Esophagus muscularis mucosa (tissue), 4 donors: ENCODE data around the gene GALE. TPM values are rescaled to one million over a fixed set of nuclear protein-coding genes. Genes with fewer than 3 reads are reported as not detected.

Experiments used
- DNase-seq: peaks from one replicate; pipeline ENCODE4 v3.0.0-alpha.2; 2017; ENCODE audit errors: extremely low spot score
- H3K27ac ChIP-seq, 4 donors: fragments of 200-600 bp; sonication (generic); replicated peaks in 1 of 4; 1 replicate in 3 of 4; 2 replicates in 1 of 4; pipeline ENCODE4 v1.5.1; 2016 to 2019; ENCODE audit warnings: mild to moderate bottlenecking in 1 of 4
- H3K27me3 ChIP-seq, 4 donors: fragments of 200-600 bp; sonication (generic); one replicate each; pipeline versions ENCODE4 v1.5.1 to v1.6.0; 2016 to 2019
- H3K36me3 ChIP-seq, 4 donors: fragments of 200-600 bp; sonication (generic); one replicate each; pipeline ENCODE4 v1.5.1; 2016 to 2019
- H3K4me1 ChIP-seq, 4 donors: fragments of 200-600 bp; sonication (generic); one replicate each; pipeline ENCODE4 v1.5.1; 2016 to 2019
- H3K4me3 ChIP-seq, 4 donors: fragments of 200-600 bp; sonication (generic); 1 replicate in 2 of 4; 2 replicates in 2 of 4; pipeline ENCODE4 v1.5.1; 2016 to 2019; ENCODE audit warnings: mild to moderate bottlenecking in 4 of 4, moderate library complexity in 1 of 4
- H3K9me3 ChIP-seq, 4 donors: fragments of 200-600 bp; sonication (generic); 1 replicate in 3 of 4; 2 replicates in 1 of 4; pipeline ENCODE4 v1.5.1; 2016 to 2019
- EP300 ChIP-seq: sonication (generic); formaldehyde crosslinking; IDR thresholded peaks from one replicate; pipeline ENCODE4 v1.6.1; 2017; ENCODE audit warnings: antibody characterized with exemption
- POLR2A ChIP-seq: fragments of 450-650 bp; IDR thresholded peaks from one replicate; pipeline ENCODE4 v1.6.1; 2017; ENCODE audit warnings: antibody characterized with exemption, moderate library complexity, mild to moderate bottlenecking, low read depth
- POLR2AphosphoS5 ChIP-seq, 2 donors: sonication (generic); formaldehyde crosslinking; IDR thresholded peaks; one replicate each; pipeline ENCODE4 v1.6.1; 2017; ENCODE audit warnings: antibody characterized with exemption in 2 of 2
- WGBS: methylation state at CpG from one replicate; pipeline ENCODE4 v1.1.5; 2018; 5-methylcytosine and 5-hydroxymethylcytosine counted together
- intact Hi-C: fragments of 100-400 bp; cut with DNase I; formaldehyde crosslinking; loops from one replicate; pipeline ENCODE4 v1.15.1; 2023
- total RNA-seq, 4 donors: library from RNA; depleted of rRNA; stranded (reverse); fragments of >200 nt; gene quantifications; one replicate each; pipeline versions ENCODE4 v1.1.0 to v1.2.1, GENCODE V29; 2016
- TF ChIP-seq, protein P1 (sequence below), 3 experiments: fragments of 200-600 bp in 2 of 3; fragments of 450-650 bp in 1 of 3; sonication (generic) in 2 of 3; IDR thresholded peaks; one replicate each; pipeline ENCODE4 v1.5.1; 2017 to 2019; ENCODE audit warnings: antibody characterized with exemption in 3 of 3, mild to moderate bottlenecking in 2 of 3, moderate library complexity in 1 of 3

GALE gene
- total RNA-seq, 4 donors from 2014 or later: 7.1 to 13.6 (median 12.8) TPM

DNA sequence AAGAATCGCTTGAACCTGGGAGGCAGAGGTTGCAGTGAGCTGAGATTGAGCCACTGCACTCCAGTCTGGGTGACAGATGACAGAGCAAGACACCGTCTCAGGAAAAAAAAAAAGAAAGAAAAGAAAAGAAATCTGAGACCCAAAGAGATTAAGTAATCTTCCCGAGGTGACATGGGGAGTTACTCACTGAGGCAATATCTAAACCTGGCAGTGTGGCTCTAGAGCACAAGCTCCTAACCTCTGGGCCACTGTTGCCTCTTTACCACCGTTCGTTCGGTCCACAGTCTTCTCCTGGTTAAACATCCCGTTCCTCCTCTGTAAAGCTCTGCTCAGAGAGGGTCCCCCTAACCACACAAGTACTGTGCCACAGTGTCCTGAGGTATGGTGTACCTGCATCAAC is 23.2 kb upstream of the GALE start:
- no peak for TF ChIP-seq EP300
- TF ChIP-seq, protein P1, sequence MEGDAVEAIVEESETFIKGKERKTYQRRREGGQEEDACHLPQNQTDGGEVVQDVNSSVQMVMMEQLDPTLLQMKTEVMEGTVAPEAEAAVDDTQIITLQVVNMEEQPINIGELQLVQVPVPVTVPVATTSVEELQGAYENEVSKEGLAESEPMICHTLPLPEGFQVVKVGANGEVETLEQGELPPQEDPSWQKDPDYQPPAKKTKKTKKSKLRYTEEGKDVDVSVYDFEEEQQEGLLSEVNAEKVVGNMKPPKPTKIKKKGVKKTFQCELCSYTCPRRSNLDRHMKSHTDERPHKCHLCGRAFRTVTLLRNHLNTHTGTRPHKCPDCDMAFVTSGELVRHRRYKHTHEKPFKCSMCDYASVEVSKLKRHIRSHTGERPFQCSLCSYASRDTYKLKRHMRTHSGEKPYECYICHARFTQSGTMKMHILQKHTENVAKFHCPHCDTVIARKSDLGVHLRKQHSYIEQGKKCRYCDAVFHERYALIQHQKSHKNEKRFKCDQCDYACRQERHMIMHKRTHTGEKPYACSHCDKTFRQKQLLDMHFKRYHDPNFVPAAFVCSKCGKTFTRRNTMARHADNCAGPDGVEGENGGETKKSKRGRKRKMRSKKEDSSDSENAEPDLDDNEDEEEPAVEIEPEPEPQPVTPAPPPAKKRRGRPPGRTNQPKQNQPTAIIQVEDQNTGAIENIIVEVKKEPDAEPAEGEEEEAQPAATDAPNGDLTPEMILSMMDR (IDR thresholded peaks at IDR 0.05): no peak
- no peak for TF ChIP-seq POLR2AphosphoS5 (IDR thresholded peaks at IDR 0.05)
- TF ChIP-seq POLR2A: no peak
- WGBS: 71% methylated on average over 7 of the region's 7 CpGs
- H3K4me3 ChIP-seq: no peak overlapping the region
- intact Hi-C loops: no loop called here
- H3K36me3 ChIP-seq: peaks cover 0 to 16% (median 13%) of the 10 kb centered on the region in 4 donors
- H3K27me3 ChIP-seq: no peaks in the 10 kb centered on the region
- DNase-seq: no peak
- H3K27ac ChIP-seq: no peak overlapping the region
- no peaks in the 10 kb centered on the region for H3K9me3 ChIP-seq
- peaks cover 9 to 31% (median 13%) of the 10 kb centered on the region in 4 donors for H3K4me1 ChIP-seq

DNA sequence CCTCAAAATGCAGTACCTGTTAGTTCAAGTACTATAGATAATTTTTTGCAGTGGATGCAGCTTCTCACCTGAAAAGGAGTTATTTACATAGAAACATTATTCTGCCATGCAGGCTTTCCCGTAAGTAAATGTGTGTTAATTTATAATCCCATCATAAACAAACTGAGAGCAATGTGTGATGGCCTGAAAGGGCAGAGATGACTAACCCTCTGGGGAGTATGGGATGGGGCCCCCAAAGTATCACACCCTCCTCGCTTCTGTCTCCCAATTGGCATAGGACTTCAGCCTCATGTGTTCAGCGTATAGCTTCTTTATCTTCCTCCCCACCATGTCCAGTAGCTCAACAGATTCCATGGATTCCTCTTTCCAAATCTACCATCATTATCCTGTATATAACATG is 17.1 kb upstream of the GALE start:
- no peak overlapping the region for H3K4me3 ChIP-seq
- peaks cover 36 to 75% (median 73%) of the 10 kb centered on the region in 4 donors for H3K36me3 ChIP-seq
- TF ChIP-seq POLR2AphosphoS5 (IDR thresholded peaks at IDR 0.05): no peak
- TF ChIP-seq, protein P1 (IDR thresholded peaks at IDR 0.05): no peak
- TF ChIP-seq EP300: no peak
- TF ChIP-seq POLR2A: no peak
- H3K9me3 ChIP-seq: no peaks in the 10 kb centered on the region
- DNase-seq: no peak
- H3K4me1 ChIP-seq: peaks cover 0 to 3% (median 0%) of the 10 kb centered on the region in 4 donors
- H3K27ac ChIP-seq: no peak overlapping the region
- intact Hi-C loops: no loop called here
- 82% methylated on average over 3 of the region's 3 CpGs for WGBS
- H3K27me3 ChIP-seq: no peaks in the 10 kb centered on the region

DNA sequence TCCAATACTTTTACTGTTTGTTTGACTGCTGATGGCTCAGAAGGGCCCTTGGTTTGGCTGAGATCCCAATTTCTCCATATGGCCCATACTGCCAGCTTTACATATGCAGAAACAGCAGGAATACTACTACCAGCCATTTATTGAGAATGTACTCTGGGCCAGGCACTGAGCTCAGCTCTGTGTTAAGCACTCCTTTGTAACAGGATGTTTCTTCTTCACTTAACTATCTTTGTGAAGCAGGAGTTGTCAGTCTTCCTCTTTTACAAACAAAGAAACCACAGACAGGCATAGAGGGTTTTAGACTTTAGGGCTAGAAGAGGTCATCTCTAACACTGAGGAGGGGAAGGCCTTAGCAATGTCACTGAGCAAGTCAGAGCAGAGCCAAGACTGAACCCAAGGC is 16.4 kb upstream of the GALE start:
- no peak overlapping the region for H3K4me3 ChIP-seq
- no peaks in the 10 kb centered on the region for H3K9me3 ChIP-seq
- H3K27me3 ChIP-seq: no peaks in the 10 kb centered on the region
- TF ChIP-seq EP300: no peak
- no peak for TF ChIP-seq POLR2A
- DNase-seq: no peak
- no peaks in the 10 kb centered on the region for H3K4me1 ChIP-seq
- intact Hi-C loops: no loop called here
- peaks cover 36 to 82% (median 80%) of the 10 kb centered on the region in 4 donors for H3K36me3 ChIP-seq
- H3K27ac ChIP-seq: no peak overlapping the region

DNA sequence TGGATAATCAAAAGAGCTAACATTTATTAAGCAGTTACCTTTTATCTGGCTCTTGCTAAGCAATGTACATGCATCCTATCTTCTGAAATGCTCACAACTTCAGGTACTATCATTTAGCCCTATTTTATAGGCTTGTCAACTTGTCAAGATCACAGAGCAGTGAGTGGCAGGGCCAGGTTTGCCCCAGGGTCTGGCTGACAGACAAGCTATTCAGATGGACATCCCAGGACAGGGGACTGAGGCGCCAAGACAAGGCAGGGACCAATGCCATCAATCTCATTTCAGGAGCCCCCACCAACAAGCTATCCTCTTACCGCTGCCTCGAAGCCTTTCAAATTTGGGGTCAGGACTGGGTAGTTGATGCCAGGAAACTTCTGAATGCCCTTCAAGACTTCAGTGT is 15.8 kb upstream of the GALE start:
- DNase-seq: no peak

DNA sequence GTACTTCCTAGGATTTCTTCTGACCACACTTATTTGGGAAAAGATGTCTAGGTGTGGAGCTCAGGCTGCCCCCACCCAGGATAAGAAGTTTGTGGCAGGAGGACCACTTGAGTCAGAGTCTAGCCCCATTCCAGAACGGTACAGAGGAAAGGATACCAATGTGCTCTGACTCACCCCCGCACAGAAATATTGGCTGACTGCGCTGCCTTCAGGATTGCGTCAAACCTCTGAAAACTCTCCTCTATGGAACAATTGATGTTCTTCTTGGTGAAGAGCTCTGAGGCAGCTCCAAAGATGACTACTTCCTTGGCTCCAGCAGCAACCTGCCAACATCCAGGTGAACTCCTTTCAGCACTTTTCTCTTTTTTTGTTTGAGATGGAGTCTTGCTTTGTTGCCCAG is 13.5 kb upstream of the GALE start:
- no peaks in the 10 kb centered on the region for H3K9me3 ChIP-seq
- peaks cover 0 to 6% (median 3%) of the 10 kb centered on the region in 4 donors for H3K4me1 ChIP-seq
- 95% methylated on average over 4 of the region's 4 CpGs for WGBS
- no peaks in the 10 kb centered on the region for H3K27me3 ChIP-seq
- H3K4me3 ChIP-seq: no peak overlapping the region
- intact Hi-C loops: loop anchor here (5.0 kb wide), 1 partner anchor 53 kb away; the partner anchor contains the start of gene FUCA1
- TF ChIP-seq EP300: no peak
- no peak for TF ChIP-seq POLR2A
- TF ChIP-seq POLR2AphosphoS5 (IDR thresholded peaks at IDR 0.05): no peak
- TF ChIP-seq, protein P1 (IDR thresholded peaks at IDR 0.05): no peak
- H3K36me3 ChIP-seq: peaks cover 36 to 78% (median 71%) of the 10 kb centered on the region in 4 donors
- no peak for DNase-seq
- no peak overlapping the region for H3K27ac ChIP-seq

More for the DNA sequence above, 15.8 kb upstream of the GALE start:
- 92% methylated on average over 3 of the region's 3 CpGs for WGBS
- no peak overlapping the region for H3K4me3 ChIP-seq
- no peaks in the 10 kb centered on the region for H3K27me3 ChIP-seq
- H3K36me3 ChIP-seq: peaks cover 36 to 88% (median 83%) of the 10 kb centered on the region in 4 donors
- no peak overlapping the region for H3K27ac ChIP-seq
- H3K4me1 ChIP-seq: no peaks in the 10 kb centered on the region
- intact Hi-C loops: no loop called here
- TF ChIP-seq POLR2AphosphoS5 (IDR thresholded peaks at IDR 0.05) (no peak), EP300 (no peak), POLR2A (no peak)
- TF ChIP-seq, protein P1 (IDR thresholded peaks at IDR 0.05): no peak
- no peaks in the 10 kb centered on the region for H3K9me3 ChIP-seq
